Lower leg skin (tissue), 3 donors: Measurements from ENCODE around the gene ATP9A.

ENCODE experiments used
- CTCF ChIP-seq, 3 donors: fragments of 450-650 bp; IDR thresholded peaks; one replicate each; pipeline ENCODE4 v1.5.1; 2016; ENCODE audit warnings: antibody characterized with exemption in 3 of 3, mild to moderate bottlenecking in 3 of 3, moderate library complexity in 2 of 3
- POLR2A ChIP-seq, 2 donors: fragments of 450-650 bp; IDR thresholded peaks; one replicate each; pipeline ENCODE4 v1.6.1; 2016 to 2017; ENCODE audit warnings: antibody characterized with exemption in 2 of 2, mild to moderate bottlenecking in 1 of 2, moderate library complexity in 1 of 2

- TF ChIP-seq CTCF (IDR thresholded peaks at IDR 0.05) (peak in 1 of 3 donors; percentile 16), POLR2A (IDR thresholded peaks at IDR 0.05) (no peak)
Observed at GRCh38 chr20:51735728-51736600, 32.2 kb downstream of the ATP9A start.
